SU-DHL-6 (cell line): Measurements from ENCODE around the gene S100A14.

Experiments
- CTCF ChIP-seq: fragments of 200-600 bp; sonication (generic); IDR thresholded peaks from one replicate; pipeline ENCODE4 v1.5.1; 2017; ENCODE audit warnings: antibody characterized with exemption, mild to moderate bottlenecking, low read length, moderate library complexity; ENCODE audit not compliant: insufficient read depth, poor library complexity, severe bottlenecking
- EZH2phosphoT487 ChIP-seq: fragments of 200-600 bp; sonication (generic), shearing (Covaris generic); conservative IDR thresholded peaks from 2 replicates; pipeline ENCODE4 v1.6.1; 2018; ENCODE audit warnings: mild to moderate bottlenecking, antibody characterized with exemption, low read length, moderate library complexity, mixed read lengths

GRCh38 chr1:153635872-153636271 lies 19.7 kb upstream of the S100A14 start:
- TF ChIP-seq CTCF (no peak), EZH2phosphoT487 (no peak)
